ENCODE data around the gene OPHN1.

DNA sequence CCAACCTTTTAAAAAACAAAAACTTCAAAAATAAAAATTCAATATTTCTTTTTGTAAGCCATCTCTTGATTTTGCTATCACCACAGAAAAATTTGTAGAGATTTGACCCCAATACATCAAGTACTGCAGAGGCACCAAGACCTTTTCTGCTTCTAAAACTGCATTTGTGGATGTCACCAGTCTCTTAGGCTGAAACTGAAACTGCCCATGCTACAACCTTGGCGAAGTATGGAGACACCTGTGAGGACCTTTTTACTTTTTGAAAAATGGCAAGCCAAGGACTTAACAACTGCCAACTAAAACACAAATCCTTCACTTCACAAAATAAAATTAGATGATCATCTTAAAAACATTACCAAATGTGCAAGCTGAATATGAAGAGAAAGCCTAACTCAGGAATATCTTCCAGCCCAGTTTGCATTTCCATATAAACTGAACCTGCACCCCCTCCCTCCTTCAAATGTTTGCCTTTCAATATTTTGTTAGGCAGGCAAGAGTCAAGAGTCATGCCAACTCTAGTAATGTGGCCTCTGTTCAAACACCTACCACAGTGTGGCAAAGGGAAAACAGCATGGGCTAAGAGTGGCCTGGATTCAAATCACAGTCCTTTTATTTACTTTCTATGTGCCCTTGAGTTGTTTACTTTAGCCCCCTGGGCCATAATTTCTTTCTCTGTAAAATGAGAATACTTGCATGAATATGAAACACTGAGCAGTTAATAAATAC, 389.4 kb downstream of the OPHN1 start:
- TF ChIP-seq EZH2 (optimal IDR thresholded peaks at IDR 0.05; ENCODE audit: low read depth, low read length) (no peak), EZH2phosphoT487 (IDR thresholded peaks at IDR 0.05; ENCODE audit: low read length) (no peak)
- TF ChIP-seq, protein P1, sequence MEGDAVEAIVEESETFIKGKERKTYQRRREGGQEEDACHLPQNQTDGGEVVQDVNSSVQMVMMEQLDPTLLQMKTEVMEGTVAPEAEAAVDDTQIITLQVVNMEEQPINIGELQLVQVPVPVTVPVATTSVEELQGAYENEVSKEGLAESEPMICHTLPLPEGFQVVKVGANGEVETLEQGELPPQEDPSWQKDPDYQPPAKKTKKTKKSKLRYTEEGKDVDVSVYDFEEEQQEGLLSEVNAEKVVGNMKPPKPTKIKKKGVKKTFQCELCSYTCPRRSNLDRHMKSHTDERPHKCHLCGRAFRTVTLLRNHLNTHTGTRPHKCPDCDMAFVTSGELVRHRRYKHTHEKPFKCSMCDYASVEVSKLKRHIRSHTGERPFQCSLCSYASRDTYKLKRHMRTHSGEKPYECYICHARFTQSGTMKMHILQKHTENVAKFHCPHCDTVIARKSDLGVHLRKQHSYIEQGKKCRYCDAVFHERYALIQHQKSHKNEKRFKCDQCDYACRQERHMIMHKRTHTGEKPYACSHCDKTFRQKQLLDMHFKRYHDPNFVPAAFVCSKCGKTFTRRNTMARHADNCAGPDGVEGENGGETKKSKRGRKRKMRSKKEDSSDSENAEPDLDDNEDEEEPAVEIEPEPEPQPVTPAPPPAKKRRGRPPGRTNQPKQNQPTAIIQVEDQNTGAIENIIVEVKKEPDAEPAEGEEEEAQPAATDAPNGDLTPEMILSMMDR (IDR thresholded peaks at IDR 0.05; ENCODE audit: low read length), result no peak

All from MM.1S (cell line).